H1 (cell line): Measurements from ENCODE around the gene CENPP. TPM values are rescaled to one million over a fixed set of nuclear protein-coding genes. Genes with fewer than 3 reads are reported as not detected.

Source experiments
- CTCF ChIA-PET: fragments of 300-600 bp; sonication (Branson Sonifier 250); formaldehyde crosslinking; loops from one replicate; lab custom pipeline; 2021; ENCODE audit not compliant: partially characterized antibody; lab: Charles Lee
- POLR2A ChIA-PET: fragments of 300-600 bp; sonication (Branson Sonifier 250); formaldehyde crosslinking; loops from one replicate; lab custom pipeline; 2021; ENCODE audit warnings: inconsistent platforms; ENCODE audit not compliant: partially characterized antibody; lab: Charles Lee
- DNase-seq, 2 experiments: peaks; one replicate each; pipeline versions ENCODE4 v3.0.0 to v3.0.0-alpha.2; 2010 to 2022; ENCODE audit warnings: low spot score in 2 of 2, low read depth in 1 of 2, mixed read lengths in 1 of 2
- FAIRE-seq: peaks from 2 replicates; lab custom pipeline; 2011; peaks lifted over from hg19 to GRCh38; lab: Jason Lieb, UNC
- H2AFZ ChIP-seq: 2 replicates; pipeline ENCODE4 v1.8.1; 2012; ENCODE audit warnings: low read length, inconsistent platforms
- H2AK5ac ChIP-seq: 2 replicates; pipeline ENCODE4 v1.6.1; 2013; ENCODE audit warnings: low read depth, low read length
- H2BK120ac ChIP-seq: replicated peaks from 2 replicates; pipeline ENCODE3; 2013; ENCODE audit warnings: low read depth, low read length, inconsistent platforms
- H2BK12ac ChIP-seq: 2 replicates; pipeline ENCODE4 v1.6.1; 2013; ENCODE audit warnings: low read depth, low read length
- H2BK15ac ChIP-seq: 2 replicates; pipeline ENCODE4 v1.6.1; 2013; ENCODE audit warnings: low read length
- H2BK20ac ChIP-seq: 2 replicates; pipeline ENCODE4 v1.6.1; 2013; ENCODE audit warnings: low read length
- H2BK5ac ChIP-seq: 2 replicates; pipeline ENCODE4 v1.6.1; 2013; ENCODE audit warnings: low read depth, low read length
- H3K14ac ChIP-seq: 2 replicates; pipeline ENCODE4 v1.6.1; 2013; ENCODE audit warnings: inconsistent platforms; ENCODE audit not compliant: insufficient read length
- H3K18ac ChIP-seq: 2 replicates; pipeline ENCODE4 v1.6.1; 2013; ENCODE audit warnings: low read length; ENCODE audit errors: extremely low read depth
- H3K23ac ChIP-seq: 2 replicates; pipeline ENCODE4 v1.6.1; 2013; ENCODE audit warnings: inconsistent platforms; ENCODE audit not compliant: insufficient read length
- H3K23me2 ChIP-seq: 2 replicates; pipeline ENCODE4 v1.6.1; 2013; ENCODE audit warnings: low read depth, low read length
- H3K27ac ChIP-seq: 2 replicates; pipeline ENCODE4 v1.6.1; 2011; ENCODE audit warnings: low read depth, low read length, inconsistent platforms
- H3K27me3 ChIP-seq, 4 experiments: replicated peaks in 1 of 4; 1 replicate in 1 of 4; 2 replicates in 3 of 4; pipeline versions ENCODE4 v1.6.1 to v1.8.1; 2011 to 2013; ENCODE audit warnings: low read length in 3 of 4, mild to moderate bottlenecking in 3 of 4, inconsistent platforms in 2 of 4, mixed read lengths in 2 of 4, moderate library complexity in 1 of 4; ENCODE audit not compliant: control insufficient read depth in 3 of 4, insufficient read depth in 3 of 4; ENCODE audit errors: extremely low read depth in 1 of 4
- H3K36me3 ChIP-seq, 4 experiments: 2 replicates each; pipeline versions ENCODE4 v1.6.1 to v1.8.1; 2011 to 2013; ENCODE audit warnings: mild to moderate bottlenecking in 4 of 4, low read length in 3 of 4, moderate library complexity in 2 of 4, control low read depth in 1 of 4, inconsistent platforms in 1 of 4; ENCODE audit not compliant: insufficient read depth in 4 of 4, control insufficient read depth in 2 of 4
- H3K4ac ChIP-seq: replicated peaks from 2 replicates; pipeline ENCODE3; 2013; ENCODE audit warnings: low read length, low read depth, mixed read lengths, inconsistent platforms; ENCODE audit not compliant: insufficient read length
- H3K4me1 ChIP-seq, 4 experiments: replicated peaks in 1 of 4; 1 replicate in 1 of 4; 2 replicates in 3 of 4; pipeline versions ENCODE4 v1.6.1 to v1.8.1; 2011 to 2013; ENCODE audit warnings: low read length in 3 of 4, inconsistent platforms in 2 of 4, mixed read lengths in 1 of 4; ENCODE audit not compliant: insufficient read depth in 4 of 4, control insufficient read depth in 3 of 4
- H3K4me2 ChIP-seq, 2 experiments: 2 replicates each; pipeline versions ENCODE4 v1.6.1 to v1.8.1; 2011 to 2013; ENCODE audit warnings: low read depth in 2 of 2, low read length in 2 of 2, control low read depth in 1 of 2, inconsistent platforms in 1 of 2, mild to moderate bottlenecking in 1 of 2; ENCODE audit not compliant: insufficient read depth in 1 of 2
- H3K4me3 ChIP-seq, 4 experiments: fragments of 200-600, 300-600 bp in 1 of 4; sonication (generic), shearing (Covaris generic), sonication (Bioruptor Twin) in 1 of 4; 2 replicates each; pipeline versions ENCODE4 v1.5.1 to v1.8.1; 2011 to 2016; ENCODE audit warnings: low read length in 4 of 4, low read depth in 3 of 4, control low read depth in 2 of 4, inconsistent platforms in 2 of 4, mild to moderate bottlenecking in 2 of 4, mixed read lengths in 1 of 4, moderate library complexity in 1 of 4; ENCODE audit not compliant: insufficient read depth in 2 of 4; ENCODE audit errors: extremely low read depth in 1 of 4
- H3K56ac ChIP-seq: replicated peaks from 2 replicates; pipeline ENCODE3; 2013; ENCODE audit warnings: low read depth, mild to moderate bottlenecking, mixed read lengths, low read length, inconsistent platforms; ENCODE audit not compliant: insufficient read length
- H3K79me1 ChIP-seq: 2 replicates; pipeline ENCODE4 v1.6.1; 2013; ENCODE audit warnings: low read depth, low read length, control low read depth
- H3K79me2 ChIP-seq, 2 experiments: 2 replicates each; pipeline versions ENCODE4 v1.6.1 to v1.8.1; 2012 to 2013; ENCODE audit warnings: low read length in 2 of 2, mild to moderate bottlenecking in 2 of 2, inconsistent platforms in 1 of 2; ENCODE audit not compliant: insufficient read depth in 2 of 2, control insufficient read depth in 1 of 2
- H3K9ac ChIP-seq, 4 experiments: replicated peaks in 1 of 4; 1 replicate in 1 of 4; 2 replicates in 3 of 4; pipeline versions ENCODE4 v1.6.1 to v1.8.1; 2011 to 2013; ENCODE audit warnings: low read depth in 3 of 4, low read length in 3 of 4, control low read depth in 2 of 4, mild to moderate bottlenecking in 2 of 4, moderate library complexity in 2 of 4, inconsistent platforms in 1 of 4; ENCODE audit errors: extremely low read depth in 1 of 4
- H3K9me3 ChIP-seq, 2 experiments: 2 replicates each; pipeline versions ENCODE4 v1.6.1 to v1.8.1; 2012 to 2013; ENCODE audit warnings: mild to moderate bottlenecking in 2 of 2, moderate library complexity in 2 of 2, control low read depth in 1 of 2, inconsistent platforms in 1 of 2, low read depth in 1 of 2, low read length in 1 of 2, mixed read lengths in 1 of 2; ENCODE audit not compliant: insufficient read depth in 2 of 2
- H4K20me1 ChIP-seq, 2 experiments: replicated peaks in 1 of 2; 2 replicates each; pipeline versions ENCODE3 to v1.8.1; 2011 to 2013; ENCODE audit warnings: inconsistent platforms in 2 of 2, low read length in 2 of 2, mild to moderate bottlenecking in 1 of 2; ENCODE audit not compliant: insufficient read depth in 2 of 2, control insufficient read depth in 1 of 2
- H4K5ac ChIP-seq: 2 replicates; pipeline ENCODE4 v1.6.1; 2013; ENCODE audit warnings: low read length, low read depth, mixed read lengths, inconsistent platforms; ENCODE audit not compliant: insufficient read length
- H4K8ac ChIP-seq: 2 replicates; pipeline ENCODE4 v1.8.0; 2013; ENCODE audit warnings: mild to moderate bottlenecking, moderate library complexity, low read length, inconsistent platforms; ENCODE audit not compliant: insufficient read depth; ENCODE audit errors: extremely low read depth
- H4K91ac ChIP-seq: replicated peaks from 2 replicates; pipeline ENCODE3; 2013; ENCODE audit warnings: low read length, mixed read lengths, inconsistent platforms; ENCODE audit not compliant: insufficient read length
- NANOG ChIP-seq: IDR thresholded peaks from 2 replicates; pipeline ENCODE4 v1.6.1; 2011; ENCODE audit warnings: low read length, low read depth, mild to moderate bottlenecking, inconsistent platforms; ENCODE audit not compliant: insufficient read depth, poor library complexity, severe bottlenecking
- RNF2 ChIP-seq: fragments of 200-900, 300-1000 bp; sonication (generic); IDR thresholded peaks from 2 replicates; pipeline ENCODE4 v1.7.1; 2016; ENCODE audit warnings: borderline replicate concordance, low read depth, mild to moderate bottlenecking, antibody characterized with exemption, low read length; ENCODE audit not compliant: poor library complexity, severe bottlenecking; ENCODE audit errors: missing control alignments
- WGBS, 2 experiments: shearing (Covaris generic) in 1 of 2; methylation state at CpG; one replicate each; pipeline versions ENCODE4 v1.1.6 to v1.1.7; 2013 to 2015; ENCODE audit warnings: low lambda C conversion rate in 2 of 2, mixed read lengths in 2 of 2, inconsistent platforms in 1 of 2, low coverage in 1 of 2, missing lambda C conversion rate in 1 of 2; ENCODE audit not compliant: insufficient replicate concordance in 2 of 2, insufficient coverage in 1 of 2, insufficient read length in 1 of 2; ENCODE audit errors: extremely low coverage in 1 of 2, missing lambda C conversion rate in 1 of 2; 5-methylcytosine and 5-hydroxymethylcytosine counted together
- polyA plus RNA-seq, 7 experiments: library from polyadenylated mRNA; depleted of rRNA in 3 of 7; stranded (reverse) in 5 of 7; unstranded in 2 of 7; fragments of >200 nt in 5 of 7; fragments of 200-250 nt in 2 of 7; gene quantifications; 1 replicate in 5 of 7; 2 replicates in 1 of 7; 4 replicates in 1 of 7; pipeline versions ENCODE4 v1.2.1 to v1.2.3, GENCODE V29; 2011 to 2013; ENCODE audit warnings: missing spikeins in 2 of 7, mixed read lengths in 2 of 7
- total RNA-seq: library from RNA; stranded (reverse); fragmentation: NEBNext Ultra II Directional; extraction: Animal tissue kit (Norgen Biotek cat#: 25700); gene quantifications from 2 replicates; pipeline ENCODE4 v1.2.1, GENCODE V29; 2021

Gene CENPP
- total and polyA plus RNA-seq, 2 of the 8 experiments (the other 6 are each of a cell fraction or from before 2014, with no cell fraction given) = 2.7 to 10.8 TPM

- no peak overlapping the region for H3K56ac ChIP-seq
- no peak overlapping the region for H3K18ac ChIP-seq
- H3K23me2 ChIP-seq = no peaks in the 10 kb centered on the region
- no peaks in the 10 kb centered on the region for H3K27me3 ChIP-seq
- H2BK120ac ChIP-seq = no peak overlapping the region
- no peak overlapping the region for H3K27ac ChIP-seq
- FAIRE-seq (no peak), DNase-seq (no peak)
- no peak overlapping the region for H4K8ac ChIP-seq
- ChIA-PET CTCF (no interaction called here), POLR2A (no interaction called here)
- H2AFZ ChIP-seq = no peak overlapping the region
- H3K4me3 ChIP-seq = no peak overlapping the region
- H2BK5ac ChIP-seq = no peak overlapping the region
- H3K9ac ChIP-seq = no peak overlapping the region
- H3K4ac ChIP-seq = no peak overlapping the region
- no peaks in the 10 kb centered on the region for H3K79me2 ChIP-seq
- H3K14ac ChIP-seq = no peak overlapping the region
- peaks cover 2 to 15% (median 11%) of the 10 kb centered on the region in 4 experiments; a peak in 5 of 8 replicates for H3K36me3 ChIP-seq
- no peak overlapping the region for H2BK20ac ChIP-seq
- H3K9me3 ChIP-seq = no peaks in the 10 kb centered on the region
- 91% methylated on average over 19 of the region's 20 CpGs; no CpG with 5 or more reads in 1 of the 2 experiments for WGBS, 2 experiments
- H3K79me1 ChIP-seq = peaks cover 4% of the 10 kb centered on the region; the same call in 1 of the 2 replicates
- H3K23ac ChIP-seq = no peak overlapping the region
- no peak overlapping the region for H4K91ac ChIP-seq
- no peak overlapping the region for H2BK12ac ChIP-seq
- H3K4me2 ChIP-seq = no peak overlapping the region
- H2BK15ac ChIP-seq = no peak overlapping the region
- H4K20me1 ChIP-seq = peaks cover 0 to 3% of the 10 kb centered on the region in 2 experiments
- no peak overlapping the region for H2AK5ac ChIP-seq
- H4K5ac ChIP-seq = no peak overlapping the region
- H3K4me1 ChIP-seq = no peaks in the 10 kb centered on the region
- TF ChIP-seq RNF2 = no peak
- TF ChIP-seq NANOG = no peak
These were observed 315.5 kb downstream of the CENPP start for GRCh38 chr9:92641092-92641809.
